ENCODE results near the gene MIOX.

DNA sequence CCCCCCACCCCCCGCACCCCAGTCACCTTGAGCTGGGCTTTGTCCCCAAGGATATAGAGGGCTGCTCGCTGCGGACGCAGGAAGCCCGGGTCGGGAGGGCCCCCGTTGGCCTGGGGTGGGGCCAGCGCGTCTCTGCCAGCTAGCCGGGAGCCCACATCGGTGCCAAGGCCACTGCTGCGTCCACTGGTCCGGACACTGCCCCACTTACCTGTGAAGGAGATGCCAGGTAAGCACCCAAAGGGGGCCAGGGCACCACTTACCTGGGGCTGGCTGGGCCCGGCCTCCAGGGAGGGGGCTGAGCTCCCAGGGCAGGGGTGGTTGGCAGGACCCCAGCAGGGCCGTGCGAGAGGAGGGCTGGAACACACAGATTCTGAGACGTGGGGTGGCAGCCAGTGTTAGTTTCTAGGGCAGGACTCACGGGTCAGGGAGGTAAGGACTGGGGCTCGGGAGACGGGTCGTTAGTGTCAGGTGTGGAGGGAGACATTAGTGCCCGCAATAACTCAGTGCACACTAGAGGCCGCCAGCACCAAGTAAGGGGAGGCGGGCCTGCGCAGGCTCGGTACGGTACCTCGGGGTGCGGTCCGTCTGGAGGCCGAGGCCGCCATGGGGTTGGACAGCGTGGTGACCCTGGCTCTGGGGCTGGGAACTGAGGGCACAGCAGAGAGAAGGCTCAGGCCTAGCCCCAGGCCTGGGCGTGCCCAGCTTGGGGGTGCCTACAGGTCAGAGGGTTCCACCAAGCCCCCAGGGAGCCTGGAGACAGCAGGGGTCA lies 30.0 kb upstream of the MIOX start:
- TF ChIP-seq ZNF571 (tag by site-specific recombination; IDR thresholded peaks at IDR 0.05) = no peak
- TF ChIP-seq ZNF341 (tag by site-specific recombination; IDR thresholded peaks at IDR 0.05; ENCODE audit: low read depth) = no peak
- TF ChIP-seq, protein P1, sequence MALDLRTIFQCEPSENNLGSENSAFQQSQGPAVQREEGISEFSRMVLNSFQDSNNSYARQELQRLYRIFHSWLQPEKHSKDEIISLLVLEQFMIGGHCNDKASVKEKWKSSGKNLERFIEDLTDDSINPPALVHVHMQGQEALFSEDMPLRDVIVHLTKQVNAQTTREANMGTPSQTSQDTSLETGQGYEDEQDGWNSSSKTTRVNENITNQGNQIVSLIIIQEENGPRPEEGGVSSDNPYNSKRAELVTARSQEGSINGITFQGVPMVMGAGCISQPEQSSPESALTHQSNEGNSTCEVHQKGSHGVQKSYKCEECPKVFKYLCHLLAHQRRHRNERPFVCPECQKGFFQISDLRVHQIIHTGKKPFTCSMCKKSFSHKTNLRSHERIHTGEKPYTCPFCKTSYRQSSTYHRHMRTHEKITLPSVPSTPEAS (tag by site-specific recombination; IDR thresholded peaks at IDR 0.05) = no peak
- TF ChIP-seq ZNF501 (tag by site-specific recombination; IDR thresholded peaks at IDR 0.05) = no peak
- TF ChIP-seq ZNF549 (tag by site-specific recombination; IDR thresholded peaks at IDR 0.05) = no peak
- TF ChIP-seq, protein P2, sequence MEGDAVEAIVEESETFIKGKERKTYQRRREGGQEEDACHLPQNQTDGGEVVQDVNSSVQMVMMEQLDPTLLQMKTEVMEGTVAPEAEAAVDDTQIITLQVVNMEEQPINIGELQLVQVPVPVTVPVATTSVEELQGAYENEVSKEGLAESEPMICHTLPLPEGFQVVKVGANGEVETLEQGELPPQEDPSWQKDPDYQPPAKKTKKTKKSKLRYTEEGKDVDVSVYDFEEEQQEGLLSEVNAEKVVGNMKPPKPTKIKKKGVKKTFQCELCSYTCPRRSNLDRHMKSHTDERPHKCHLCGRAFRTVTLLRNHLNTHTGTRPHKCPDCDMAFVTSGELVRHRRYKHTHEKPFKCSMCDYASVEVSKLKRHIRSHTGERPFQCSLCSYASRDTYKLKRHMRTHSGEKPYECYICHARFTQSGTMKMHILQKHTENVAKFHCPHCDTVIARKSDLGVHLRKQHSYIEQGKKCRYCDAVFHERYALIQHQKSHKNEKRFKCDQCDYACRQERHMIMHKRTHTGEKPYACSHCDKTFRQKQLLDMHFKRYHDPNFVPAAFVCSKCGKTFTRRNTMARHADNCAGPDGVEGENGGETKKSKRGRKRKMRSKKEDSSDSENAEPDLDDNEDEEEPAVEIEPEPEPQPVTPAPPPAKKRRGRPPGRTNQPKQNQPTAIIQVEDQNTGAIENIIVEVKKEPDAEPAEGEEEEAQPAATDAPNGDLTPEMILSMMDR (tag by site-specific recombination; IDR thresholded peaks at IDR 0.05) = peak; percentile 62
- TF ChIP-seq, protein P3, sequence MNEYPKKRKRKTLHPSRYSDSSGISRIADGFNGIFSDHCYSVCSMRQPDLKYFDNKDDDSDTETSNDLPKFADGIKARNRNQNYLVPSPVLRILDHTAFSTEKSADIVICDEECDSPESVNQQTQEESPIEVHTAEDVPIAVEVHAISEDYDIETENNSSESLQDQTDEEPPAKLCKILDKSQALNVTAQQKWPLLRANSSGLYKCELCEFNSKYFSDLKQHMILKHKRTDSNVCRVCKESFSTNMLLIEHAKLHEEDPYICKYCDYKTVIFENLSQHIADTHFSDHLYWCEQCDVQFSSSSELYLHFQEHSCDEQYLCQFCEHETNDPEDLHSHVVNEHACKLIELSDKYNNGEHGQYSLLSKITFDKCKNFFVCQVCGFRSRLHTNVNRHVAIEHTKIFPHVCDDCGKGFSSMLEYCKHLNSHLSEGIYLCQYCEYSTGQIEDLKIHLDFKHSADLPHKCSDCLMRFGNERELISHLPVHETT (tag by site-specific recombination; IDR thresholded peaks at IDR 0.05) = no peak
- no peak for TF ChIP-seq ZNF521 (tag by site-specific recombination; IDR thresholded peaks at IDR 0.05)
- no peak for TF ChIP-seq ZNF24 (tag by site-specific recombination; IDR thresholded peaks at IDR 0.05)
- TF ChIP-seq, protein P4, sequence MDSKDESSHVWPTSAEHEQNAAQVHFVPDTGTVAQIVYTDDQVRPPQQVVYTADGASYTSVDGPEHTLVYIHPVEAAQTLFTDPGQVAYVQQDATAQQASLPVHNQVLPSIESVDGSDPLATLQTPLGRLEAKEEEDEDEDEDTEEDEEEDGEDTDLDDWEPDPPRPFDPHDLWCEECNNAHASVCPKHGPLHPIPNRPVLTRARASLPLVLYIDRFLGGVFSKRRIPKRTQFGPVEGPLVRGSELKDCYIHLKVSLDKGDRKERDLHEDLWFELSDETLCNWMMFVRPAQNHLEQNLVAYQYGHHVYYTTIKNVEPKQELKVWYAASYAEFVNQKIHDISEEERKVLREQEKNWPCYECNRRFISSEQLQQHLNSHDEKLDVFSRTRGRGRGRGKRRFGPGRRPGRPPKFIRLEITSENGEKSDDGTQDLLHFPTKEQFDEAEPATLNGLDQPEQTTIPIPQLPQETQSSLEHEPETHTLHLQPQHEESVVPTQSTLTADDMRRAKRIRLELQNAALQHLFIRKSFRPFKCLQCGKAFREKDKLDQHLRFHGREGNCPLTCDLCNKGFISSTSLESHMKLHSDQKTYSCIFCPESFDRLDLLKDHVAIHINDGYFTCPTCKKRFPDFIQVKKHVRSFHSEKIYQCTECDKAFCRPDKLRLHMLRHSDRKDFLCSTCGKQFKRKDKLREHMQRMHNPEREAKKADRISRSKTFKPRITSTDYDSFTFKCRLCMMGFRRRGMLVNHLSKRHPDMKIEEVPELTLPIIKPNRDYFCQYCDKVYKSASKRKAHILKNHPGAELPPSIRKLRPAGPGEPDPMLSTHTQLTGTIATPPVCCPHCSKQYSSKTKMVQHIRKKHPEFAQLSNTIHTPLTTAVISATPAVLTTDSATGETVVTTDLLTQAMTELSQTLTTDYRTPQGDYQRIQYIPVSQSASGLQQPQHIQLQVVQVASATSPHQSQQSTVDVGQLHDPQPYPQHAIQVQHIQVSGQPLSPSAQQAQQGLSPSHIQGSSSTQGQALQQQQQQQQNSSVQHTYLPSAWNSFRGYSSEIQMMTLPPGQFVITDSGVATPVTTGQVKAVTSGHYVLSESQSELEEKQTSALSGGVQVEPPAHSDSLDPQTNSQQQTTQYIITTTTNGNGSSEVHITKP (tag by site-specific recombination; IDR thresholded peaks at IDR 0.05) = no peak
- TF ChIP-seq ZNF792 (tag by site-specific recombination; IDR thresholded peaks at IDR 0.05) = no peak
- TF ChIP-seq ZNF777 (tag by site-specific recombination; IDR thresholded peaks at IDR 0.05; ENCODE audit: borderline replicate concordance) = no peak

All from HEK293 (cell line).